NT2/D1 (cell line): ENCODE data around the gene RASSF10.

ENCODE experiments used
- SUZ12 ChIP-seq: IDR thresholded peaks from 2 replicates; pipeline ENCODE4 v1.6.1; 2011; ENCODE audit not compliant: insufficient read length, insufficient read depth; ENCODE audit errors: extremely low read depth
- YY1 ChIP-seq: IDR thresholded peaks from 2 replicates; pipeline ENCODE4 v1.6.1; 2011; ENCODE audit not compliant: insufficient read length, insufficient read depth
- ZNF274 ChIP-seq: IDR thresholded peaks from 2 replicates; pipeline ENCODE4 v1.6.1; 2011; ENCODE audit warnings: mild to moderate bottlenecking, low read depth, low read length

GRCh38 chr11:13031349-13031748 is 22.2 kb downstream of the RASSF10 start:
- TF ChIP-seq YY1 (no peak), ZNF274 (no peak), SUZ12 (no peak)
